Measurements from ENCODE around the gene RSBN1L.
"Not testable (repeated sequence)": the region's sequence is repeated elsewhere in the genome, so short reads cannot be mapped to it uniquely, and the experiment has no call there.

RSBN1L gene

GRCh38 chr7:77690289-77690688 lies 6.0 kb upstream of the RSBN1L start:
- DNase-seq, result no peak

- no peak for DNase-seq
Measured at GRCh38 chr7:77691892-77692491, 4.3 kb upstream of the RSBN1L start.

DNA sequence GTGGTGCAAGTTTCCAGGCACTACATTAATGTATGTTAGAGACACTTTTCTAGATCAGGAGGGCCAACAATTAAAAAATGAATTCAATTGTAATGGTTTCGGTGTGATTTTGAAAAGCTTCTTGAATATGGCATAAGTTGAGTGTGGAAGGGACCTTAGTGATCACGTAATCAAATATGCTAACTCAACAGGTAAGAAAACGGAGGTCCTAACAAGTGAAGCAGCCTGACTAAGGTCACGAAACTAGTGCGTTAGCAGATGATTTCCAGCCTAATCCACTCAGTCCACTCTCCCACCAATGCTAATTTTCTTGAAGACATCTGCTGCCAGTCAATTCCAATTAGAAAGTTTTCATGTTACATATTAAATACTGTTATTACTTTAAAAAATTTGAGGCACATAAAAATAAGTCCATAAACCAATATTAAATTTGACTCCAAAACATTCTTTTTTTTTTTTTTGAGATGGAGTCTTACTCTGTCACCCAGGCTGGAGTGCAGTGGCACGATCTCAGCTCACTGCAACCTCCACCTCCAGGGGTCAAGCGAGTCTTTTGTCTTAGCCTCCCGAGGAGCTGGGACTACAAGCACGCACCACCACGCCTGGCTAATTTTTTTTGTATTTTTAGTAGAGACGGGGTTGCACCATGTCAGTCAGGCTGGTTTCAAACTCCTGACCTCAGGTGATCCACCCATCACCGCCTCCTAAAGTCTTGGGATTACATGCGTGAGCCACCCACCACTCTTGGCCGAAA lies 2.3 kb upstream of the RSBN1L start:
- no peak for DNase-seq

DNA sequence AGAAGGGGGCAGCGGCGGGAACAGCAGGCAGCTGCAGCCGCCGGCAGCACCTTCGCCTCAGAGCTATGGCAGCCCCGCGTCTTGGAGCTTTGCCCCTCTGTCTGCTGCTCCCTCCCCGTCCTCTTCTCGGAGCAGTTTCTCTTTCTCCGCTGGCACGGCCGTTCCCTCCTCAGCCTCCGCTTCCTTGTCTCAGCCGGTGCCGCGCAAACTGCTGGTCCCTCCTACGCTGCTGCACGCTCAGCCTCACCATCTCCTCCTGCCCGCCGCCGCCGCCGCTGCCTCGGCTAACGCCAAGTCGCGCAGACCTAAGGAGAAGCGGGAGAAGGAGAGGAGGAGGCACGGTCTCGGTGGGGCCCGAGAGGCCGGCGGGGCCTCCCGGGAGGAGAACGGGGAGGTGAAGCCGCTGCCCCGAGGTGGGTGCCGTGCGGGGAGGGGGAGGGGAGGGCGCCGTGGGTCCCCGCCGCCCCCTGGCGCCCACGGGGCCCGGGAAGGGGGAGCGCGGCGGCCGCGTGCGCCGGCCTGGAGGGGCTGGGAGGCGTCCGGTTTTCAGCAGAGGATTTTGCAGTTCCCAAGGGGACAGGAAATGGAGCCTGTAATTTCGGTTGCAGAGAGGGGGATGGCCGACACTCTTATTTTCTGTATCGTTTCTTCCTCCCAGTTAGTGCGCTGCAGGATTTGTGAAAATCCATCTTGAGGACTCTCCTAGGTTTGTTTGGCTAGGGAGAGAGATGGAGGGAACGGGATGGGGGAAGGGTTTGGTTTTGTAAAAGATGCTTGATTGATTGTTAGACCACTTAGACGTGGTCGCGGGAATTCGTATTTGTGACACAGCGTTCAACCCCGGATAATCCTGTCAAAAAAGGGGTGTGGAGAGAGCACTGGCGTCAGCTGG lies 630 bp downstream of the RSBN1L start:
- peak; percentile 43 for DNase-seq

DNA sequence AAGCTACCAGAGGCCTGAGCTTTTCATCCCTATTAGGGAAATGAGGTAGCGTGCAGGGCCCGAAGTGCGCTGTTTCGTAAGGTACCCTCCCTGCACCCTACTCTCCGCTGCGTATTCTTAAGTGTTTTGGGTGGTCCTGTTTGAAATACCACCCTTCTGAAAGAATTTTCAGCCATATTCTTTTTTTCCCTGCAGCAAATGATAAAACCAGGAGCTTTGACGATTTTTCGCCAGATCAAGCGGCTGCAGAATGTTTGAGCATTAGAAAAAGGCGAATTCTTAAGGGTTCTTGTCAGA lies 1.2 kb downstream of the RSBN1L start:
- no peak for DNase-seq

DNA sequence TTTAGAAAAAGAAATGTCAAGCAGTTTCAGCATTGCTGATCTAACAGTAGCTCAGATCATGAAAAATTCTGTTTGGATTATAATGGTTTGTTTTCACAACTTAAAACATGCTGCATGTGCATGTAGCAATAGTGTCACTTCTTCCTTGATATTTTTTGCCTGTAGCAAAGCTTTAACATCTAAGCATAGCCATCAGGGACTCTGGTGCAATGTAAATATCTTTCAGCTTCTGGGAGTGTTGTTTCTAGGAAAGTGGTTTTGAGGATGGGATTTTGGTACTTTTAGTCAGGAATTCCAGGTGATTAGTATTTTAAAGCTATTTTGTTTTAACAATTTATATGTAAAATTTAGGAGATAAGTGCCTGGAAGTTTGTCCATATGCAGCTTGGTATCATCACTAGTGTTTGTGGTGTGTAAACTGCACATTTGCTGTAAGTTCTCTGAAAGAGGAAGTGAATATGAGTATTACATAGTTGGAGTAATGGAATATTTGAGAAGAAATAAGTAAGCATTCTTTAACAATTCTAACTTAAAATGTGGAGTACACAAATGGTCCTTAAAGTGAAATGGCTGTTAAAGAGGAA lies 1.9 kb downstream of the RSBN1L start:
- no peak for DNase-seq

GRCh38 chr7:77699056-77699455 lies 2.8 kb downstream of the RSBN1L start:
- DNase-seq, result no peak

GRCh38 chr7:77702513-77702912 lies 6.3 kb downstream of the RSBN1L start:
- no peak for DNase-seq

DNA sequence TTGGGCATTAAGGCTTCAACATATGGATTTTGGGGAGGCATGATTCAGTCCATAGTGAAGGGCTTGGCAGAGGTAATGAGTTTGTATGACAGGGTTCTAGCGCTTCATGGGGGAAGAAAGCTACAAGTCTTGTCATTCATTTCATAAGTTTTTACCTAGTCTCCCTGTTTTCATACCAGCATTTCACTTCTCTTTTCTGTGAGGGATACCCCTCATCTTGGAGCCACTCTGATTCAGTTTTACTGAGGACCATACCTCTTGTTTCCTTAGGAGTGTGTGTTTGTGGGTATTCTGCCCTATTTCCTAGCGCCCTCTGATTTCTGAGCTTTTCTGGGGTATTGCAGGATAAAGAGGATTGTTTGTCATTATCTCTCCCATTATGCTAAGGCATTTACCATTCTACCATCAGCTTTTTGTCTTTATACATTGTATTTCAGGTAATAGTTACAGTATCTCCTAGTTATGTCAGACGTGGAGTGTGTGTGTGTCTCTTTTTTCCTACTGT lies 6.8 kb downstream of the RSBN1L start:
- DNase-seq, result no peak

DNA sequence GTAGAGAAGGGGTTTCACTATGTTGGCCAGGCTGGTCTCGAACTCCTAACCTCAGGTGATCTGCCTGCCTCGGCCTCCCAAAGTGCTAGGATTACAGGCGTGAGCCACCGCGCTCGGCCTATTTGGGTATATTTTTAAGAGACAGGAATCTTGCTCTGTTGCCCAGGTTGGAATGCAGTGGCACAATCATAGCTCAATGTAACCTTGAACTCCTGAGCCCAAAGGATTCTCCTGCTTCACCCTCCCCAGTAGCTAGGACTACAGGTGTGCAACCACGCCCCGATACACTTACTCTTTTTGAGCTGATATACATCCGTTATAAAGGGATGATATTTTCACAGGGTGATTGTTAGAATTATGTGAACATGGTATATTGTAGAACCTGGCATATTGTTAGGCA lies 7.4 kb downstream of the RSBN1L start:
- not testable (repeated sequence) for DNase-seq

DNA sequence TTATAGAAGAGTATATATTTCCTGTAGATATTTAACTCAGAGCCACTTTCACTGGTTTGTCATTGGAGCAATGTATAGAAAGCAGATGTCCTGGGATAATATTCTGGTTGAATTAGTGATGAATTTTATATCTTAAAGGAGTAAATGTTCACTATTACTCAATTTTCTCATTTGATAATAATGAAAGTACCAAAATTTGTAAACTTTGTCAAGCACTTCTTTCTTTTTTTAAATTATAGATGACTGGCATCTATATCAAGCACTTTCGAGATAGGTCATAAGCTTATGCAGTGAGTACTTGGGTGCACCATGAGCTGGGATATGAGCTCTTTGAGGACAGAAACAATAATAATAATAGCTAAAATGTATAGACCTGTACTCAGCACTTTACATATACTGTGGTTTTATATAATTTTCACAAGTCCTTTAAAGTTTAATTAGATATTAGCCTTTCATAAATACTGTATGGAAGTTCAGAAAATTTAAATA lies 11.3 kb downstream of the RSBN1L start:
- no peak for DNase-seq

- DNase-seq, result no peak
Measured at GRCh38 chr7:77710067-77710466, 13.8 kb downstream of the RSBN1L start.

DNA sequence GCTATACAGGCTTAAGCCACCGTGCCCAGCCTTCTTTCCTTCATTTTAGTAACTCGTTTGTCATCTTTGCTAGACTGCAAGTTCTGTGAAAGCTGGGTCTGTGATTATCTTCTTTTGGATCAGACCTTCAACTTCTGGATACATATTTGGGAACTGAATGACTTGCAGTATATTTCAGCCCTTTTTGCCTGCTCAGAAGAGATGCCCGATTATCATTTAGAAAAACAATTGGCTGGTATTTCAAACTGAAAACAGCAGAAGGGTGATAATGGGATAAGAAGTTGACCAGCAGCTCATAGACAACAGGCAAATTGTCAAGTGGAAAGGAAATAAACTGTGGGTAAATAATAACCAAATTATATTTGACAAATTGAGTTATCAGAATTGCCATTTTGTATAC lies 14.6 kb downstream of the RSBN1L start:
- no peak for DNase-seq

DNA sequence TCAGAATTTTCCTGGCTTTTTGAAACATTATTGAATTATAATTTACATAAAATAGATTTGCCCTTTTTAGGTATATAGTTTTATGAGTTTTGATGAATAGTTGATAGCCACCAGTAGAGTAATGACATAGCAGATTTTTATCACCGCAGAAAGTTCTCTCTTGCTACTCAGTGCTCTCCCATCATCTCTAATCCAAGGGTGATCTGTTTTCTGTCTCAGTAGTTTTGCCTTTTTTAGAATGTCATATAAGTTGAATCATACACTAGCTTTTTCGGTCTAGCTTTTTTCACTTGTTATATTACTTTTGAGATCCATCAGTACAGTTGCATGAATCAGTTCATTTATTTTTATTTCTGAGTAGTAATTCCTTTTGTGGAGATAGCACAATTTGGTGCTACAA lies 17.9 kb downstream of the RSBN1L start:
- DNase-seq, result no peak

GRCh38 chr7:77714931-77715330 lies 18.7 kb downstream of the RSBN1L start:
- DNase-seq, result not testable (repeated sequence)

GRCh38 chr7:77716804-77717203 lies 20.5 kb downstream of the RSBN1L start:
- no peak for DNase-seq

DNA sequence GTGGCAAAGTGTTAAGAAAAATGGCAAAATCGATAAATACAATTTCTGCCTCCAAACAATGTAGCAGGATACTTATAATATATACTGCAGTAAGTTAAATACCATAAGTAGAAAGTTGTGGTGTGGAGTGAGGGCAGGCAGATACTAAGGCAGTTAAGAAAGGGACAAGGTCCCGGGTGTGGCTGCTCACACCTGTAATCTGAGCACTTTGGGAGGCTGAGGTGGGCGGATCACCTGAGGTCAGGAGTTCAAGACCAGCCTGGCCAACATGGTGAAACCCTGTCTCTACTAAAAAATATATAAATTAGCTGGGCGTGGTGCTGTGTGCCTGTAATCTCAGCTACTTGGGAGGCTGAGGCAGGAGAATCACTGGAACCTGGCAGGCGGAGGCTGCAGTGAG lies 21.3 kb downstream of the RSBN1L start:
- DNase-seq, result not testable (repeated sequence)

GRCh38 chr7:77727527-77727926 lies 31.3 kb downstream of the RSBN1L start:
- no peak for DNase-seq

DNA sequence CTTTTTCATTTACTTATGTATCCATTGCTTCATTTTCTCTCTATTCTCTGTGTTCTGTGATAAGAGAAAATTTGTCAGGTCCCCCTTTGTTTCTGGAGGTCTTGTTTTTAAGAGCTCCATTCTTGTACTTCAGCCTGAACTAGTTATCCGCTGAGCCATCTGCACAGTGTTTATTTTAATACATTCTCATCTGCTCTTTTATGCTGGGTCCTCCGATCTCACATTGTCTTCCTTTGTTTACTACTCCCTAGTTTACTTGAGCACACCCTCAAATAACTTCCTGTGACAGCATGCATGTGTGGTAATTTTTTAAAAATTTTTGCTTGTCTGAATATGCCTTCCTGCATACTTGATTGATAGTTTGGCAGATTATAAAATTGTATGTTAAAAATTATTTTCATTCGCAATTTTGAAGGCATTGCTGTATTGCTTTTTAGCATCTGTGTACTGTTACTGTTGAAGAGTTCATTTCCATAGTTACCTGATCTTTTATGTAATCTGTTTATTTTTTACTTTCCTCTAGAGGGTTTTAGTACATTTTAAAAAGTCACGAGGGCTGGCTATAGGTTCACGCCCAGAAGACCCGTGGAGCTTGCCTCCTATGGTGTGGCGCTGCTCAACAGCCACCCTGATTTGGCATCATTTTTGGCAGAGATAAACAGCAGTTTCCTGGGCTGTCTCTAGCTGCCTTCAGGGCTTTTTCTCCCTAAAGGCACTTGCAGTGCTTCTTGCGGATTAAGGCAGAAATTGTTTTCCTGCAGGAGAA lies 31.9 kb downstream of the RSBN1L start:
- DNase-seq, result no peak

DNA sequence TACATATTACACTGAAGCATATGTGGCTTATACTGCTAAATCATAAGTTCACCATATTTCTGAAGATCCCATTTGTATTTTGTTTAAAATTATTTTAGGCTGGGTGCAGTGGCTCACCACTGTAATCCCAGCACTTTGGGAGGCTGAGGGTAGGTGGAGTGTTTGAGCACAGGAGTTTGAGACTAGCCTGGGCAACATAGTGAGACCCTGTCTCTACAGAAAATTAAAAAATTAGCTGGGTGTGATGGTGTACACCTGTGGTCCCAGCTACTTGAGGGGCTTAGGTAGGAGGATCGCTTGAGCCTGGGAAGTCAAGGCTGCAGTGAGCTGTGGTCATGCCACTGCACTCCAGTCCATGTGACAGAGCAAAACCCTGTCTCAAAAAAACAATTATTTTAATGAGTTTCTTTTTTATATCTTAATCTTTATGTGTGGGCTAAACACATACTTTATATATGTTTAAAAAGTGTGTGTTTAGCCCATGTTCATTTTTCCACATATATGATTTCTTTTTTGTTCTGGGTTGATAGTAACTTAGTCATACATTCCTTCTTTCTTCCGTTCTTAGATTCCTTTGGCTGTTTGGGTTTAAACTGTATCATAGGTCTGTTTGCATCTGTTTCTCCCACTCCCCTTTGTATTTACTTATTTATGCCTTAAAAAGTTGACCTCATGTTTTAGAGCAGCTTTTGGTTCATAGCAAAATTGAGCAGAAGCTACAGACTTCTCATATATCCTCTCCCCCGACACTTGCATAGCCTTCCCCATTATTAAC lies 33.5 kb downstream of the RSBN1L start:
- no peak for DNase-seq

GRCh38 chr7:77731716-77732115 lies 35.5 kb downstream of the RSBN1L start:
- DNase-seq, result no peak

All from T1000 (cell line).